ENCODE results near the gene LMO3.

LMO3 gene

DNA sequence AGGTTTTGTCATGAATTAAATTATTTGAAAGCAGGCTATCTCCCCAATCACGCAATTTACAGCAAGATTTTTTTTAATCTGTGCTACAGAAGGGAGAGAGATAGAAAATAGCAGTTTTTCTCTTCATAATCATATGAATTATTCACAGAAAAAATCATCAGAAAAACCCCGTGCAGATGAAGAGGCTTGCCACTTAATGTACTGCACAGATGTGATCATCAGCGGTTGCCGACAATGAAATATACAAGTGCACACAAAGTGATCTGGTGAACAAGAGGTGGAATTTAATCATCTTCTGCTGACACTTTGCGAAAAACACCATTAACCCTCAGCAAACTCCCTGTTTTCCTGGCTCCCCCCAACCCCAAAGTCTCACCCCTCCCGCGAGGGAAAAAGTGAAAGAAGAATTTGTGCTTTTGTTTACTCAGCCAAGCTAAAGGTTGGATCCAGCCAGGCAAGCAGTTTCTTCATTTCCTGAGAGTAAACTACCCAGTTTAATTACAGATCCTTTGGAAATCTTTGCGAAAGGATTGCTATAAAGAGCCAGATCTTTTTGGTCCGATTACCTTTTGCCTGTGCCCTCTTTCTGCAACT lies 3.1 kb upstream of the LMO3 start:
- no peaks in the 10 kb centered on the region for H3K36me3 ChIP-seq (ENCODE audit: insufficient read depth, low read depth, low read length)
- peak overlapping the region; percentile 29; the same call in 1 of the 2 replicates for H3K9ac ChIP-seq (ENCODE audit: low read depth, low read length)
- H3K27me3 ChIP-seq (ENCODE audit: insufficient read depth, low read length) = peaks cover 67% of the 10 kb centered on the region
- H3K9me3 ChIP-seq (ENCODE audit: insufficient read depth, low read depth, low read length) = no peaks in the 10 kb centered on the region
- peaks cover 63% of the 10 kb centered on the region for H3K4me1 ChIP-seq (ENCODE audit: insufficient read depth, low read length)
- H3K4me3 ChIP-seq (ENCODE audit: low read length) = peak overlapping the region; percentile 56; the same call in 1 of the 2 replicates
- H3K27ac ChIP-seq (ENCODE audit: low read length) = no peak overlapping the region

DNA sequence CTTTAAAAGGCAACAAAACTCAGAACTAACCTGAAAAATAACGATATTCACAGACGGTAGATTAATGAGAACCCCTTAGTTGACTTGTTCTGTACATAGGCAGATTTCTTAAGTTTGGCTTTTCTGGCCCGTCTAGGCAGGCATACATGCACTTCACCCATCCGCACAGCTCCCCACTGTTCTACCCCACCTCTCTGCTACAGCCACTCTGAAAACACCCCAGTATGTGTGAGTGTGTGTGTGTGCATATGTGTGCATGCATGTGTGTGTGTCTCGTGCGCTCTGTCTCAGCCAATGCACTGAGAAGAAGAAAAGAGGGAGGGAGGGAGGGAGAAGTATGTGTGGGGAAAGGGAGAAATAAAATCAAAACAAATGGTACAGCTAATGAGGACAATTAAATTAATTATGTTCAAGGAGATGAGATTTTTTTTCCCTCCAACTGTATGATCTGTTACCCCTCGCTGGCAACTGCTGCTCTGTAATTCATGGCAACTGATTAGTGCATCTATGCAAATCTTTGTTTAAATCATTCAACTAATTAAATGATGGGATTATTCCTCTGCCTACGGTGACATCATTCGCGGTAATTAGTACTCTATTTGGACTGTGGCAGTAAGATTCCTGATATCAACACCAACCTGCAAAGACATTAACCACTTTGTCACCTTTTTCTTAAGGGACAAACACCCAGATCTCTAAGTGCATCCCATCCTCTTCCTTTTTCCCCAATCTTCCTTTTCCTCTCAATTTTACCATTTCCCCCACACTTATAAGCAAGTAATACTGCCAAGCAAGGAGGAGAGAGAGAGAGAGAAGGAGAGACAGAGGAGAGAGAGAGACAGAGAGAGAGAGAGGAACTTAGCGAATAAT lies 2.2 kb upstream of the LMO3 start:
- Histone ChIP-seq H3K36me3 (ENCODE audit: insufficient read depth, low read depth, low read length) (no peaks in the 10 kb centered on the region), H3K4me1 (ENCODE audit: insufficient read depth, low read length) (peaks cover 68% of the 10 kb centered on the region), H3K9me3 (ENCODE audit: insufficient read depth, low read depth, low read length) (no peaks in the 10 kb centered on the region), H3K9ac (ENCODE audit: low read depth, low read length) (no peak overlapping the region), H3K27me3 (ENCODE audit: insufficient read depth, low read length) (peaks cover 72% of the 10 kb centered on the region), H3K27ac (ENCODE audit: low read length) (no peak overlapping the region), H3K4me3 (ENCODE audit: low read length) (peak overlapping the region; percentile 56; the same call in 1 of the 2 replicates)

DNA sequence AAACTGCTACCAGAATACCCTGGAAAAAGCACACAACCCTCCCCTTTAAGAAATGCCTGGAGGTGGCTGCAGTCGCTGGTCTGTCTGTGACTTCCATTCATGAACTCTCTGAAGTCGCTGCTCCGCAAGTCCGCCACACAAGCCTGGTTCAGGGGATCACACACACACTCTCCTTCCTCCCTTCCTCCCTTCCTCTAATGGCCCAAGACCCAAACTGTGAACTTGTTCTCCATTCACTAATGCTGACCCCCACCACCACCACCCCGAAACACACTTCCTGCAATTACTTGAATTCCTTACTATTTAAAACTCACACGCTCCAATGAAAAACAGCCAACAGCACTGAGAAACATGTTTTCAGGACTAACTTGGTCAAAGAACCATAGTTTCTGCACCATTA lies 1.0 kb upstream of the LMO3 start:
- no peaks in the 10 kb centered on the region for H3K36me3 ChIP-seq (ENCODE audit: insufficient read depth, low read depth, low read length)
- H3K9me3 ChIP-seq (ENCODE audit: insufficient read depth, low read depth, low read length) = no peaks in the 10 kb centered on the region
- no peak overlapping the region for H3K27ac ChIP-seq (ENCODE audit: low read length)
- H3K27me3 ChIP-seq (ENCODE audit: insufficient read depth, low read length) = peaks cover 72% of the 10 kb centered on the region
- peak overlapping the region; percentile 88 for H3K4me3 ChIP-seq (ENCODE audit: low read length)
- peak overlapping the region; percentile 69; the same call in 1 of the 2 replicates for H3K9ac ChIP-seq (ENCODE audit: low read depth, low read length)
- H3K4me1 ChIP-seq (ENCODE audit: insufficient read depth, low read length) = peaks cover 59% of the 10 kb centered on the region

DNA sequence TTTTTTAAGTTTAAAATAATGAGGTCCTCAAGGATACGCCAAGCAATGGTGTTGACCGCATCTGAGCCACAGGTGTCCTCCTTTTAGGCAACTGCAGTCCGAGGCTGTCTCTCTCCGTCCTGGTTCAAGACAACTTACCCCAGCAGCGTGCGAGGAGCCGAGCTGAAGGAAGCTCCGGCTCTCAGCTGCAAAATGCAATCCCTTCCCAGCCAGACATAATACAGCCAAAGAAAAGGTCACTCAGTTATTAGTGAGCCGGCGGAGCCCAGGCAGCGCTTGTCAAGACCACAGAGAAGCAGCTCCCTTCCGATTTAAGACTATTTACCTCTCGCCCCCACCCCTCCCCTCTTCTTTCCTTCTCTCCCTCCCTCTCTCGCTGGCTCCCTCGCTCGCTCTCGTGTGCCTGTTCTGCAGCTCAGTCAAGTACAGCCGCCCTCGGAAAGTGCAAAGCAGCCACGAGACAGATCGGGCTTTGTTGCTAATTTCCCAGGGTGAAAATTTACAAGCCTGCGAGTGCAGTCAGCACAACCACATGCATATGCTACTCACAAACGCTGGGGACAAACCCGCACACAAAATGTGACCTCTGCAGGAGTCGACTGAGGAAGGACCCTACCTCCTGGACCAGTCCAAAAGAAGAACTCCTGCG lies 363 bp upstream of the LMO3 start:
- Histone ChIP-seq H3K9me3 (ENCODE audit: insufficient read depth, low read depth, low read length) (no peaks in the 10 kb centered on the region), H3K27ac (ENCODE audit: low read length) (no peak overlapping the region), H3K27me3 (ENCODE audit: insufficient read depth, low read length) (peaks cover 72% of the 10 kb centered on the region), H3K9ac (ENCODE audit: low read depth, low read length) (peak overlapping the region; percentile 69; the same call in 1 of the 2 replicates), H3K4me3 (ENCODE audit: low read length) (peak overlapping the region; percentile 88), H3K4me1 (ENCODE audit: insufficient read depth, low read length) (peaks cover 52% of the 10 kb centered on the region), H3K36me3 (ENCODE audit: insufficient read depth, low read depth, low read length) (no peaks in the 10 kb centered on the region)

DNA sequence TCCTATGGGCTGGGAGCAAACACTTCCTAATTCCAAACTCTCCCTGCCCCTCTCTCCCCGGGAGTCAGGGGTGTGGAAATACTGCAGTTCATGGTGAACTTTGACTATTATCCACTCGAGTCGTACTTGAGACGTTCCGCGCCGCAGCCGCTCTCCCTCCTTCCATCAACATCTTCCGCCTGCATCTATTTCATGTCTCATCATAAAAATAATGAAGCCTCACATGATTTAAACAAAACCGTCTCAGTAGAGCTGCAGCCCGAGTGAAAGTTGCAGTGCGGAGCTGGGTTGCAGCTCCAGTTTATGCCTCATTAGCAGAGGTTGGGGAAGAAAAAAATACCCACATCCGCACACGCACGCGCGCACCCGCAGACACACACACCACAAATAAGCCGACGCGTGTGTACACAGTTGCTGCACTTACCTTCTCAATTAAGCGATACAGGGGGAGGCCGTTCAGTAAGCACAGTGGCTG lies 283 bp downstream of the LMO3 start:
- peaks cover 72% of the 10 kb centered on the region for H3K27me3 ChIP-seq (ENCODE audit: insufficient read depth, low read length)
- no peak overlapping the region for H3K27ac ChIP-seq (ENCODE audit: low read length)
- H3K4me1 ChIP-seq (ENCODE audit: insufficient read depth, low read length) = peaks cover 46% of the 10 kb centered on the region
- no peaks in the 10 kb centered on the region for H3K36me3 ChIP-seq (ENCODE audit: insufficient read depth, low read depth, low read length)
- no peaks in the 10 kb centered on the region for H3K9me3 ChIP-seq (ENCODE audit: insufficient read depth, low read depth, low read length)
- peak overlapping the region; percentile 88 for H3K4me3 ChIP-seq (ENCODE audit: low read length)
- peak overlapping the region; percentile 69; the same call in 1 of the 2 replicates for H3K9ac ChIP-seq (ENCODE audit: low read depth, low read length)

DNA sequence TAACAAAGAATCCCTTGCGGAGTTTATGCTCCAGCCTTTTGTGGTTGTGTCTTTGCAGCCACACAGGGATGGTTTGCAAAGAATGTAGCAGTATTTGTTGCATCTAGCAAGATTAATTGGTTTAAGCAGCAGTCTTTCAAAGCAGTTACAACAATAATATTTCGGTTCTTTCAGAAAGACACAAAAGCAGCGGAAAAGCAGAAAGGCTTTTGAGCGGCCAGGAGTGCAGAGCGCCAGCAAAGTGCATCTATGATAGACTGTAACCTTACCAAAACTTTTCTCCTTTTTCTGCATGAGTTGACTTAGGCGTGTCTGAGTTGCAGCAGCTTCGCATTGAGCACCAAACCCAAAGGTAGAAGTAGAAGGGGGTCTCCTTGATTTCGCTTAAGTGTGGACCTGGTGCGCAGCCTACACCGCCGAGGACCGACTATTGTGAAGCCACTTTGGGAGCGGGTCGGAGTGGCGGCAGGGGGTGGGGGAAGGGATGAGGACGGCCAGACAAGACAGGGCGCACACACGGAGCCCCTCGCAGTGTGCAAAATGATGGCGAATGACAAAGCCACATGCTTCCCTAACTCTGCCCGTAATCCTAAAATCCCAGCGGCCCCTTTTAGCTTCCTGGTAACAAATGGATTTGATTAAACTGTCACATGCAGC lies 1.2 kb downstream of the LMO3 start:
- no peak overlapping the region for H3K27ac ChIP-seq (ENCODE audit: low read length)
- peaks cover 62% of the 10 kb centered on the region for H3K27me3 ChIP-seq (ENCODE audit: insufficient read depth, low read length)
- H3K4me1 ChIP-seq (ENCODE audit: insufficient read depth, low read length) = peaks cover 38% of the 10 kb centered on the region; the same call in 1 of the 2 replicates
- no peaks in the 10 kb centered on the region for H3K9me3 ChIP-seq (ENCODE audit: insufficient read depth, low read depth, low read length)
- H3K9ac ChIP-seq (ENCODE audit: low read depth, low read length) = peak overlapping the region; percentile 19; the same call in 1 of the 2 replicates
- H3K36me3 ChIP-seq (ENCODE audit: insufficient read depth, low read depth, low read length) = no peaks in the 10 kb centered on the region
- peak overlapping the region; percentile 88 for H3K4me3 ChIP-seq (ENCODE audit: low read length)

DNA sequence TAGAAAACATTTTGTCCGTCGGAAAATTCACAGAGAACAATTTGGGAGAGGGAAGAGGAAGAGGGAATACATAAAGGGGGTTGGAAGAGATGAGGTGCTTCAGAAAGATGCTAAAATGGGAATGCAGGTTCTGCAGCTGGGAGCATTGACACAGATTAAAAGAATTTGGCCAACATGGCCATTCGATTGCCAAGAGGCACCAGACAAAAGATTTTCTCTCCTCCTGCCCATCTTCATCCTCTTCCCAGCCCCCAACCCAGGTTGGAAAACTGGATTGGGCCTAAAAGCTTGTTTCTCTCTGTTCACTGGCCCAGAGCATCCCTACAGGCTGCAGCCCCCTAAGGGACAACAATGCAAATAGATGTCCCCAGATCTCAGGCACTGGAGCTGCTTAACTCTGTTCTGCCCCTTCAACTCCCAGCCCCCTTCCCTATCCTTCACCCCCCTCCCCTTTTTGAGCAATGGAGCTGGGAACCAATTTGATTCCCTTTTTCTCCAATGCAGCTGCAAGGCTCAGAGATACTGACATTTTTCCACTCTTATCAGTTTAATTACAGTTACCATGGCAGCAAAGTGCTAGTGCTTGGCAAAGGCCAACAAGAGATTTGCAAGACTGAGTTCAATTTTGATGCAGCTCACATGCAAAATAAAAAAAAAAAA lies 1.9 kb downstream of the LMO3 start:
- Histone ChIP-seq H3K9ac (ENCODE audit: low read depth, low read length) (peak overlapping the region; percentile 19; the same call in 1 of the 2 replicates), H3K27me3 (ENCODE audit: insufficient read depth, low read length) (peaks cover 55% of the 10 kb centered on the region), H3K36me3 (ENCODE audit: insufficient read depth, low read depth, low read length) (no peaks in the 10 kb centered on the region), H3K4me1 (ENCODE audit: insufficient read depth, low read length) (peaks cover 31% of the 10 kb centered on the region; the same call in 1 of the 2 replicates), H3K4me3 (ENCODE audit: low read length) (peak overlapping the region; percentile 88), H3K27ac (ENCODE audit: low read length) (no peak overlapping the region), H3K9me3 (ENCODE audit: insufficient read depth, low read depth, low read length) (no peaks in the 10 kb centered on the region)

DNA sequence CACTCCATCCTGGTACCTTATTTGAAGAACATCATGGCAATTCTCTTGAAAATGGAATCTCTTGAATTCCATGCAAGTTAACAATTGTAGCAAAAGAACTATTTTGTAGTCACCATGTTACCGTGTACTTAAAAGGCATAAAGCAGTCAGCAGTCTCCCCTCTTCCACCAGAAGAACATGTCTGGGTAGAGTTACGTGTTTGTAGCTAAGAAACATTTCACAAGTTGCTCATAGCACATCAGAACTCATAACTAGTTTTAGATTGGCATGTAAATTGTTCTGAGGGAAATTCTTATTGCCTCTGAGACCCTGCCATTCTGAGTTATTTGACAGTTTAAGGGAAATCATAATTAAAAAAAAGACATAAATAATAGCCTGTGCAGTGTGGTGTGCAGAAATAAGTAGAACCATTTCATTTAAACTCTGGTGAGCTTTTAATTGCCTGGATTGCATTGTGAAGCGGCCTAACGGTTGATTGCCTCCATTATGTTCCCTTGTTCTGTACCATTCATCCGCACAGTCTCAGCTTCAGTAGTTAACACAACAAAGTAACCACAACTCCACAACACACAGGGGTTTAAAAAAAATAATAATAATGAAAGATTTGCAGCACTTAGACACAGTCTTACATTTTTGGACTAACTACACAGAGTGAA lies 2.6 kb downstream of the LMO3 start:
- H3K9me3 ChIP-seq (ENCODE audit: insufficient read depth, low read depth, low read length) = no peaks in the 10 kb centered on the region
- peaks cover 26% of the 10 kb centered on the region; the same call in 1 of the 2 replicates for H3K4me1 ChIP-seq (ENCODE audit: insufficient read depth, low read length)
- H3K9ac ChIP-seq (ENCODE audit: low read depth, low read length) = no peak overlapping the region
- H3K27me3 ChIP-seq (ENCODE audit: insufficient read depth, low read length) = peaks cover 49% of the 10 kb centered on the region
- H3K27ac ChIP-seq (ENCODE audit: low read length) = no peak overlapping the region
- H3K4me3 ChIP-seq (ENCODE audit: low read length) = peak overlapping the region; percentile 88; the same call in 1 of the 2 replicates
- H3K36me3 ChIP-seq (ENCODE audit: insufficient read depth, low read depth, low read length) = no peaks in the 10 kb centered on the region

DNA sequence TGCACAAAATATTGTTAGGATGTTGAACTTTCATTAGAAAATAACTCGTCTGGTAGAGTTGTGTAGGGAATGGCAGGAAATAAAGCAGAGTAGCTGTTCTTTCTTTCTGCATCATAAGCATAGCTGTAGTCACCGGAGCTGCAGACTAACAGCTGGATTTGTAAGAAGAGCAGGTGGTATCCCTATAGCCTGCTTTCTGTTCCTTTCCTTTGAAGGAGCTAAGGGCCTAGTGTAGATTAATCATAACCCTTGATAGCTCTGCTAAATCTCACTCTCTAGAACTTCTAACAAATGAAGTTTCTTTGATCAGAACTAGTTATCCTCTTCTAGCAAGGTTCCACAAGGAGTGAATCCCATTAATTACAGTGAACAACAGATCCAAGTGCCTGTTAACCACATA lies 3.5 kb downstream of the LMO3 start:
- H3K27ac ChIP-seq (ENCODE audit: low read length) = no peak overlapping the region
- peaks cover 39% of the 10 kb centered on the region for H3K27me3 ChIP-seq (ENCODE audit: insufficient read depth, low read length)
- H3K4me3 ChIP-seq (ENCODE audit: low read length) = no peak overlapping the region
- no peaks in the 10 kb centered on the region for H3K9me3 ChIP-seq (ENCODE audit: insufficient read depth, low read depth, low read length)
- no peak overlapping the region for H3K9ac ChIP-seq (ENCODE audit: low read depth, low read length)
- H3K4me1 ChIP-seq (ENCODE audit: insufficient read depth, low read length) = peaks cover 22% of the 10 kb centered on the region; the same call in 1 of the 2 replicates
- no peaks in the 10 kb centered on the region for H3K36me3 ChIP-seq (ENCODE audit: insufficient read depth, low read depth, low read length)

DNA sequence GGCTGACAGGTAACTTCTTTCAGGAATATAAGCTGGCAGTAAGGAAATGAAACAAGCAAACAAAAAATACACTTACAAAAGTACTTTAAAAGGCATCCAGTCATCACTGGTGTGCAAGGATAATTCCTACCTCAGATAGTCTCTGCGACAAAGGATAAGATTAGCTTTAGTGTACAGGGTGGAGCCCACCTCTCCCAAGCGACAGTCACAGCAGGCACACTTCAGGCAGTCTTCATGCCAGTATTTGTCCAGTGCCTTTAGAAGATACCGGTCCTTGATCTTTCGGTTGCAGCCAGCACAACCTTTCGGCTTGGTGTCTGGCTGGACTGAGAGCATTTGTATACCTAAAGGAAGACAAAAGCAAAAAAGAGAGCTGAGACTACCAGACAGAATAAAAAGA lies 5.4 kb downstream of the LMO3 start:
- peaks cover 20% of the 10 kb centered on the region for H3K27me3 ChIP-seq (ENCODE audit: insufficient read depth, low read length)
- no peak overlapping the region for H3K4me3 ChIP-seq (ENCODE audit: low read length)
- no peak overlapping the region for H3K9ac ChIP-seq (ENCODE audit: low read depth, low read length)
- peaks cover 17% of the 10 kb centered on the region; the same call in 1 of the 2 replicates for H3K4me1 ChIP-seq (ENCODE audit: insufficient read depth, low read length)
- no peaks in the 10 kb centered on the region for H3K9me3 ChIP-seq (ENCODE audit: insufficient read depth, low read depth, low read length)
- H3K27ac ChIP-seq (ENCODE audit: low read length) = no peak overlapping the region
- H3K36me3 ChIP-seq (ENCODE audit: insufficient read depth, low read depth, low read length) = no peaks in the 10 kb centered on the region
